Coronary artery (tissue), 2 donors: ENCODE data around the gene KLF3.

Experiments used
- DNase-seq: peaks from one replicate; pipeline ENCODE4 v3.0.0-alpha.2; 2017; ENCODE audit warnings: low spot score
- H3K27ac ChIP-seq, 2 donors: fragments of 200-600 bp; sonication (generic); one replicate each; pipeline ENCODE4 v1.5.1; 2016 to 2019
- H3K4me3 ChIP-seq: fragments of 200-600 bp; sonication (generic); 2 replicates; pipeline ENCODE4 v1.5.1; 2016; ENCODE audit warnings: mild to moderate bottlenecking, moderate library complexity
- TF ChIP-seq, protein P1 (sequence below): fragments of 200-600 bp; sonication (generic); IDR thresholded peaks from one replicate; pipeline ENCODE4 v1.5.1; 2019; ENCODE audit warnings: antibody characterized with exemption

KLF3 gene

DNA sequence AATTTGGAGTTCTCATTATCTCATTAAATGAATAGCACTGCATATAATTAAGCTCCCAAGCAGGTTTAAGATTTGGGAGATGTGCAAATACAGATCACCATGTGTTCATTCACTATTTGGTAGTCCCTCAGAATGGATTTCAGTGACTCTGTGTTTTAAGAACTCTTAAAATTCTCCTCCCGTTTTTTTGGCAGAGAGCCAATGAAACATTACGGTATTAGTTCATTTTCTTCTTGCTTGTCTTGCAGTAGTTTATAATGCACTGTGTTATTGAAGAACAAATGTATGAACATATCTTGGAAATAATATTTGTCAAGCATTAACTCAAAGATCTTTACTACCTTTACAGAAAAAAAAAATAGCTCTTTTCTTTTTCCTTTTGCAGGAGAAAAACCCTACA is 32.7 kb downstream of the KLF3 start:
- no peak overlapping the region for H3K27ac ChIP-seq
- H3K4me3 ChIP-seq, result no peak overlapping the region
- TF ChIP-seq, protein P1, sequence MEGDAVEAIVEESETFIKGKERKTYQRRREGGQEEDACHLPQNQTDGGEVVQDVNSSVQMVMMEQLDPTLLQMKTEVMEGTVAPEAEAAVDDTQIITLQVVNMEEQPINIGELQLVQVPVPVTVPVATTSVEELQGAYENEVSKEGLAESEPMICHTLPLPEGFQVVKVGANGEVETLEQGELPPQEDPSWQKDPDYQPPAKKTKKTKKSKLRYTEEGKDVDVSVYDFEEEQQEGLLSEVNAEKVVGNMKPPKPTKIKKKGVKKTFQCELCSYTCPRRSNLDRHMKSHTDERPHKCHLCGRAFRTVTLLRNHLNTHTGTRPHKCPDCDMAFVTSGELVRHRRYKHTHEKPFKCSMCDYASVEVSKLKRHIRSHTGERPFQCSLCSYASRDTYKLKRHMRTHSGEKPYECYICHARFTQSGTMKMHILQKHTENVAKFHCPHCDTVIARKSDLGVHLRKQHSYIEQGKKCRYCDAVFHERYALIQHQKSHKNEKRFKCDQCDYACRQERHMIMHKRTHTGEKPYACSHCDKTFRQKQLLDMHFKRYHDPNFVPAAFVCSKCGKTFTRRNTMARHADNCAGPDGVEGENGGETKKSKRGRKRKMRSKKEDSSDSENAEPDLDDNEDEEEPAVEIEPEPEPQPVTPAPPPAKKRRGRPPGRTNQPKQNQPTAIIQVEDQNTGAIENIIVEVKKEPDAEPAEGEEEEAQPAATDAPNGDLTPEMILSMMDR, result no peak
- DNase-seq, result no peak

- TF ChIP-seq, protein P1, result no peak
- no peak for DNase-seq
- Histone ChIP-seq H3K4me3 (no peak overlapping the region), H3K27ac (no peak overlapping the region)
Measured at GRCh38 chr4:38698176-38698575, 34.2 kb downstream of the KLF3 start.

DNA sequence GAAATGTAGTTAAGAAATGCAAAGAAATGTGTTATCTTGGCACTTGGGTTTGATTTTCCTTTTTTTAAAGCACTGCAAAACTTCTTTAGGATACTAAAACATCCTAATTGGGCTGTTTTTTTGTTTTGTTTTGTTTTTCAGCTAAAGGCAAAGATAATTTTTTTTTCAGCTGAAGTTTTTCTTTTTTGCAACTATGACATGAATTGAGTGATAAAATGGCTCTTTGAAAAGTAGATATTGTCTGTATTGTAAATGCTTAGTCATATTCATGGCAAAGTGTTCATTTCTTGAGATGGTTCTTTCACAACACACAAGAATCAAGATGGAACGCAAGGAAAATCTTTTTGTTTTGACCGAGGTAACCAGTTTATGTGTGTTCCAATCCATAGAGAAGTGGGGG is 35.1 kb downstream of the KLF3 start:
- Histone ChIP-seq H3K27ac (no peak overlapping the region), H3K4me3 (no peak overlapping the region)
- no peak for DNase-seq
- TF ChIP-seq, protein P1, result no peak

GRCh38 chr4:38703635-38704034 is 39.6 kb downstream of the KLF3 start:
- Histone ChIP-seq H3K27ac (no peak overlapping the region), H3K4me3 (no peak overlapping the region)
- TF ChIP-seq, protein P1, result no peak
- no peak for DNase-seq

DNA sequence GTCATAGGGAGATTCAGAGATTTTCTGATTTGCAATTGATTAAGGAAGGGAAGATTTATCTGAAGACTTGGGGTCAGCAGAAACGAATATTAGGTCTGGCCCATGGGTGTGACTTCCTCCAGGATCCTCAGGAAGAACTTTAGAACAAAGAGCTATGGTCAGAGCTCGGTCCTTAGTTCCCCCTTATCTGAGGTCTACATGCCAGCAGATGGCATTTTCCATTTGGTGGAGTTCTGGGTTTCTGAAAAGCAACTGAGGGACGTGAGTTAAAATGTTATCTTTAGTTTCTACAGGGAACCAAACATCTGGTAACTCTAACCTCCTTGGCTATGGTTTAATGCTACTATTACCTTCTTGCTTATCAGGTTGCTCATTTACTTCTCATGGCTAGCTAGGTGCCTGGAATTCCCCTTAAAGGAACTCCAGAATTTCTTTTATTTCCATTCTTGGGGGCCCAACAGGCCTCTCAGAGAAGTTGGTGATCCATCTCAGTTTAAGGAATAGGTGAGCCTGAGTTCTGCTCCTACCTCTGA is 40.7 kb downstream of the KLF3 start:
- DNase-seq, result no peak
- H3K4me3 ChIP-seq, result no peak overlapping the region
- no peak overlapping the region for H3K27ac ChIP-seq
- TF ChIP-seq, protein P1, result no peak

DNA sequence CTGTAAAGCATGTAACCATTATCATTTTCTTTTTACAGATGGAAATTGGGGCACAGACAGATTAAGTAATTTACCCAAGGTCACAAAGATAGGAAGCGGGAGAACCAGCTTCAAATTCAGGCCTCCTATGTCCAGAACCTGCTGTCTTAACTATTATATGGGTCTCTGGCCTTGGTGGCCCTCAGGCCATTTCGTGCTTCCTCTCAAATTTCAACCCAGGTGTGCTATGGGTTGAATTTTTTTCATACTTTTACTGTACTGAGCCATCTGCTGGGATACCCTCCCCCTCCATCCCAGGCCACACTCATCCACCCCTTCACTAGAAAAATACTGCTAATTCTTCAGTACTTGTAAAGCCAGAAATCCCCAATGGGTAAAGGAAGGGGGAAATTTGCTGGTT is 42.3 kb downstream of the KLF3 start:
- H3K4me3 ChIP-seq, result no peak overlapping the region
- DNase-seq, result no peak
- no peak overlapping the region for H3K27ac ChIP-seq
- TF ChIP-seq, protein P1, result no peak

- Histone ChIP-seq H3K27ac (no peak overlapping the region), H3K4me3 (no peak overlapping the region)
- no peak for DNase-seq
- TF ChIP-seq, protein P1, result no peak
Measured at GRCh38 chr4:38710053-38710452, 46.1 kb downstream of the KLF3 start.
